GM12878 (cell line): Measurements from ENCODE around the gene NTF4.

Experiments
- CTCF ChIP-seq, 3 experiments: IDR thresholded peaks in 2 of 3; conservative IDR thresholded peaks in 1 of 3; 2 replicates each; pipeline ENCODE4 v1.5.1; 2011; ENCODE audit warnings: low read depth in 3 of 3, low read length in 3 of 3, mild to moderate bottlenecking in 3 of 3, control low read depth in 2 of 3, moderate library complexity in 2 of 3, inconsistent platforms in 1 of 3, mixed read lengths in 1 of 3; ENCODE audit not compliant: control insufficient read depth in 2 of 3, insufficient read depth in 1 of 3; ENCODE audit errors: extremely low read depth in 1 of 3
- NFYB ChIP-seq: IDR thresholded peaks from 2 replicates; pipeline ENCODE4 v1.6.1; 2011; ENCODE audit warnings: low read depth, mild to moderate bottlenecking, low read length, improper control_type of control experiment, moderate library complexity; ENCODE audit not compliant: insufficient read depth
- SIN3A ChIP-seq: IDR thresholded peaks from 2 replicates; pipeline ENCODE4 v1.6.1; 2012; ENCODE audit warnings: low read depth, low read length, improper control_type of control experiment

GRCh38 chr19:49107625-49108459 is 43.2 kb upstream of the NTF4 start:
- TF ChIP-seq CTCF (IDR thresholded peaks at IDR 0.05 in 2 of 3, conservative IDR thresholded peaks at IDR 0.05 in 1 of 3; ENCODE audit: control insufficient read depth in 2 of 3, extremely low read depth in 1 of 3, insufficient read depth in 1 of 3, low read depth in 3 of 3, low read length in 3 of 3): no peak
- no peak for TF ChIP-seq NFYB
- TF ChIP-seq SIN3A: no peak
